ENCODE measurements around the gene GABRG3. TPM values are rescaled to one million over a fixed set of nuclear protein-coding genes. Genes with fewer than 3 reads are reported as not detected.

Gene GABRG3
- total and polyA plus RNA-seq, 2 experiments from 2014 or later, result 0.10 to 1.4 TPM

DNA sequence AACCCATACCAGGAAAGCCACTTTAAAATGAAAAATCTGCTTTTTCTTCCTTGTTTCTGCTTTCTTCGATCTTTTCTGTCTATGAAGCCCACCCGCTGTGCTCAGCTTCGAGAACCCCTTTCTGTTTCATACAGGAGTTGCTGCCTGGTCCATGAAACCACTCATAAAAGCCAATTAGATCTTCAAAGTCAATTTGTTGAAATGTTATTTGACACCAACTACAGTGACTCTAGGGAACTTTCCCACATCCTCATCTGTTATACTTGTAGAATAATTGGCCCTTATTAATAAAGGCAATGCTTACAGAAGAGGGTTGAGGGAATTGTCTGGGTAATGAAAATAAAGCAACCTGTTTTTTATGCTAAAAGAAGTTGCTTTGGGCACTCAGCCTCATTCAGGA lies 604.5 kb downstream of the GABRG3 start (continued):
- TF ChIP-seq, protein P1, sequence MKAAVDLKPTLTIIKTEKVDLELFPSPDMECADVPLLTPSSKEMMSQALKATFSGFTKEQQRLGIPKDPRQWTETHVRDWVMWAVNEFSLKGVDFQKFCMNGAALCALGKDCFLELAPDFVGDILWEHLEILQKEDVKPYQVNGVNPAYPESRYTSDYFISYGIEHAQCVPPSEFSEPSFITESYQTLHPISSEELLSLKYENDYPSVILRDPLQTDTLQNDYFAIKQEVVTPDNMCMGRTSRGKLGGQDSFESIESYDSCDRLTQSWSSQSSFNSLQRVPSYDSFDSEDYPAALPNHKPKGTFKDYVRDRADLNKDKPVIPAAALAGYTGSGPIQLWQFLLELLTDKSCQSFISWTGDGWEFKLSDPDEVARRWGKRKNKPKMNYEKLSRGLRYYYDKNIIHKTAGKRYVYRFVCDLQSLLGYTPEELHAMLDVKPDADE (IDR thresholded peaks at IDR 0.05), result no peak
- TF ChIP-seq, protein P2, sequence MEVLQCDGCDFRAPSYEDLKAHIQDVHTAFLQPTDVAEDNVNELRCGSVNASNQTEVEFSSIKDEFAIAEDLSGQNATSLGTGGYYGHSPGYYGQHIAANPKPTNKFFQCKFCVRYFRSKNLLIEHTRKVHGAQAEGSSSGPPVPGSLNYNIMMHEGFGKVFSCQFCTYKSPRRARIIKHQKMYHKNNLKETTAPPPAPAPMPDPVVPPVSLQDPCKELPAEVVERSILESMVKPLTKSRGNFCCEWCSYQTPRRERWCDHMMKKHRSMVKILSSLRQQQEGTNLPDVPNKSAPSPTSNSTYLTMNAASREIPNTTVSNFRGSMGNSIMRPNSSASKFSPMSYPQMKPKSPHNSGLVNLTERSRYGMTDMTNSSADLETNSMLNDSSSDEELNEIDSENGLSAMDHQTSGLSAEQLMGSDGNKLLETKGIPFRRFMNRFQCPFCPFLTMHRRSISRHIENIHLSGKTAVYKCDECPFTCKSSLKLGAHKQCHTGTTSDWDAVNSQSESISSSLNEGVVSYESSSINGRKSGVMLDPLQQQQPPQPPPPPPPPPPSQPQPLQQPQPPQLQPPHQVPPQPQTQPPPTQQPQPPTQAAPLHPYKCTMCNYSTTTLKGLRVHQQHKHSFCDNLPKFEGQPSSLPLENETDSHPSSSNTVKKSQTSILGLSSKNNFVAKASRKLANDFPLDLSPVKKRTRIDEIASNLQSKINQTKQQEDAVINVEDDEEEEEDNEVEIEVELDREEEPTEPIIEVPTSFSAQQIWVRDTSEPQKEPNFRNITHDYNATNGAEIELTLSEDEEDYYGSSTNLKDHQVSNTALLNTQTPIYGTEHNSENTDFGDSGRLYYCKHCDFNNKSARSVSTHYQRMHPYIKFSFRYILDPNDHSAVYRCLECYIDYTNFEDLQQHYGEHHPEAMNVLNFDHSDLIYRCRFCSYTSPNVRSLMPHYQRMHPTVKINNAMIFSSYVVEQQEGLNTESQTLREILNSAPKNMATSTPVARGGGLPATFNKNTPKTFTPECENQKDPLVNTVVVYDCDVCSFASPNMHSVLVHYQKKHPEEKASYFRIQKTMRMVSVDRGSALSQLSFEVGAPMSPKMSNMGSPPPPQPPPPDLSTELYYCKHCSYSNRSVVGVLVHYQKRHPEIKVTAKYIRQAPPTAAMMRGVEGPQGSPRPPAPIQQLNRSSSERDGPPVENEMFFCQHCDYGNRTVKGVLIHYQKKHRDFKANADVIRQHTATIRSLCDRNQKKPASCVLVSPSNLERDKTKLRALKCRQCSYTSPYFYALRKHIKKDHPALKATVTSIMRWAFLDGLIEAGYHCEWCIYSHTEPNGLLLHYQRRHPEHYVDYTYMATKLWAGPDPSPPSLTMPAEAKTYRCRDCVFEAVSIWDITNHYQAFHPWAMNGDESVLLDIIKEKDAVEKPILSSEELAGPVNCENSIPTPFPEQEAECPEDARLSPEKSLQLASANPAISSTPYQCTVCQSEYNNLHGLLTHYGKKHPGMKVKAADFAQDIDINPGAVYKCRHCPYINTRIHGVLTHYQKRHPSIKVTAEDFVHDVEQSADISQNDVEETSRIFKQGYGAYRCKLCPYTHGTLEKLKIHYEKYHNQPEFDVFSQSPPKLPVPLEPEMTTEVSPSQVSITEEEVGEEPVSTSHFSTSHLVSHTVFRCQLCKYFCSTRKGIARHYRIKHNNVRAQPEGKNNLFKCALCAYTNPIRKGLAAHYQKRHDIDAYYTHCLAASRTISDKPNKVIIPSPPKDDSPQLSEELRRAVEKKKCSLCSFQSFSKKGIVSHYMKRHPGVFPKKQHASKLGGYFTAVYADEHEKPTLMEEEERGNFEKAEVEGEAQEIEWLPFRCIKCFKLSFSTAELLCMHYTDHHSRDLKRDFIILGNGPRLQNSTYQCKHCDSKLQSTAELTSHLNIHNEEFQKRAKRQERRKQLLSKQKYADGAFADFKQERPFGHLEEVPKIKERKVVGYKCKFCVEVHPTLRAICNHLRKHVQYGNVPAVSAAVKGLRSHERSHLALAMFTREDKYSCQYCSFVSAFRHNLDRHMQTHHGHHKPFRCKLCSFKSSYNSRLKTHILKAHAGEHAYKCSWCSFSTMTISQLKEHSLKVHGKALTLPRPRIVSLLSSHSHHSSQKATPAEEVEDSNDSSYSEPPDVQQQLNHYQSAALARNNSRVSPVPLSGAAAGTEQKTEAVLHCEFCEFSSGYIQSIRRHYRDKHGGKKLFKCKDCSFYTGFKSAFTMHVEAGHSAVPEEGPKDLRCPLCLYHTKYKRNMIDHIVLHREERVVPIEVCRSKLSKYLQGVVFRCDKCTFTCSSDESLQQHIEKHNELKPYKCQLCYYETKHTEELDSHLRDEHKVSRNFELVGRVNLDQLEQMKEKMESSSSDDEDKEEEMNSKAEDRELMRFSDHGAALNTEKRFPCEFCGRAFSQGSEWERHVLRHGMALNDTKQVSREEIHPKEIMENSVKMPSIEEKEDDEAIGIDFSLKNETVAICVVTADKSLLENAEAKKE (CRISPR knock-in tag; IDR thresholded peaks at IDR 0.05), result no peak
- TF ChIP-seq JUNB (IDR thresholded peaks at IDR 0.05; ENCODE audit: unreplicated experiment) (no peak), CREB1 (CRISPR knock-in tag; IDR thresholded peaks at IDR 0.05; ENCODE audit: low read depth) (no peak)

DNA sequence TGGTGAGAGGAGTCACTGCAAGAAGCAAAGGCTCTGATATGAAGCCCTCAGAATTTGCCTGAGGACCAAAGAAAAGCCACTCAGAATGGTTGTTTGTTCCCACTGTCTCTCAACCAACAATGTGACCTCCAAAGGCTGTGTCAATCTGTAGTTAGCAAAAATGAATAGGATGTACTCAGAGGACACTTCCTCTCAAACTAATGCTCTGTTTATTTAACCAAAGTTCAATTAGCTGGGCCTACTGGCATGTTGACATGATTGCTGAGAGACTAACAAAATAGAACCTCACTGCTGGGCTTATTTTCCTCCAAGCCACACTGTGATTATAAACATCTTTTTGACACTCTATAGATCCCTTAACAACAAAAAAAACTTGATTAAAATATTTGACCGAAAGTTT lies 605.6 kb downstream of the GABRG3 start:
- no peaks in the 10 kb centered on the region for H3K27me3 ChIP-seq (ENCODE audit: insufficient read depth)
- ATAC-seq, result no peak
- no peak overlapping the region for H3K4me3 ChIP-seq
- Mint-ChIP-seq H3K36me3 (ENCODE audit: low read depth) (no peaks in the 10 kb centered on the region), H3K27me3 (ENCODE audit: insufficient read depth, low read depth, poor library complexity) (peaks cover 3% of the 10 kb centered on the region), H3K4me3 (no peak overlapping the region), H3K27ac (no peak overlapping the region), H3K4me1 (peaks cover 2% of the 10 kb centered on the region; the same call in 2 of the 3 replicates), H3K9me3 (no peaks in the 10 kb centered on the region)
- H3K4me2 ChIP-seq, result no peak overlapping the region
- no peaks in the 10 kb centered on the region; the same call in none of the 2 replicates for H3K9me2 ChIP-seq (ENCODE audit: insufficient read depth)
- no peak for DNase-seq (ENCODE audit: low spot score)
- H3K27ac ChIP-seq (ENCODE audit: low read depth), result no peak overlapping the region
- H4K20me1 ChIP-seq (replicated peaks; ENCODE audit: insufficient read depth), result no peaks in the 10 kb centered on the region
- no peaks in the 10 kb centered on the region for H3K36me3 ChIP-seq (ENCODE audit: insufficient read depth)
- no peaks in the 10 kb centered on the region for H3F3A ChIP-seq (replicated peaks; ENCODE audit: low read depth)
- H3K4me1 ChIP-seq (ENCODE audit: insufficient read depth), result no peaks in the 10 kb centered on the region
- no peaks in the 10 kb centered on the region for H3K79me2 ChIP-seq (replicated peaks; ENCODE audit: insufficient read depth)
- H2AFZ ChIP-seq, result no peak overlapping the region
- TF ChIP-seq, protein P2 (CRISPR knock-in tag; IDR thresholded peaks at IDR 0.05), result no peak
- no peak for TF ChIP-seq NANOG (IDR thresholded peaks at IDR 0.05; ENCODE audit: borderline replicate concordance)
- TF ChIP-seq POLR2AphosphoS5 (IDR thresholded peaks at IDR 0.05; ENCODE audit: low read depth), result no peak
- TF ChIP-seq CREB1 (CRISPR knock-in tag; IDR thresholded peaks at IDR 0.05; ENCODE audit: low read depth), result no peak

Data from GM23338 (cell line).